ENCODE results near the gene FGF12. TPM values are rescaled to one million over a fixed set of nuclear protein-coding genes. Genes with fewer than 3 reads are reported as not detected.
"Not testable (repeated sequence)": the region's sequence is repeated elsewhere in the genome, so short reads cannot be mapped to it uniquely, and the experiment has no call there.

Gene FGF12
- 5.4 and 9.8 TPM in 2 replicates for total RNA-seq (ENCODE audit: low replicate concordance)
- long read RNA-seq, partial matches to known transcripts: 6 of 15 reads
- long read RNA-seq, other reads (novel, unspliced or antisense): 5 of 15 reads

- no peaks in the 10 kb centered on the region for H3K36me3 Mint-ChIP-seq
- H3K4me1 Mint-ChIP-seq (ENCODE audit: unreplicated experiment): peaks cover 10% of the 10 kb centered on the region
- TF ChIP-seq CTCF (conservative IDR thresholded peaks at IDR 0.05): no peak
- H3K4me3 Mint-ChIP-seq: peak within 1 kb of the TSS; percentile 83
- DNase-seq (ENCODE audit: extremely low spot score, unreplicated experiment): peak; percentile 81
- no peaks in the 10 kb centered on the region for H3K9me3 Mint-ChIP-seq
- no peak within 1 kb of the TSS for H3K27ac Mint-ChIP-seq
- H3K27me3 Mint-ChIP-seq: peaks cover 41% of the 10 kb centered on the region
Measured at GRCh38 chr3:192727032-192727847, at the start of gene FGF12. Gene FGF12 (minus strand): TSS chr3:192727541.

DNA sequence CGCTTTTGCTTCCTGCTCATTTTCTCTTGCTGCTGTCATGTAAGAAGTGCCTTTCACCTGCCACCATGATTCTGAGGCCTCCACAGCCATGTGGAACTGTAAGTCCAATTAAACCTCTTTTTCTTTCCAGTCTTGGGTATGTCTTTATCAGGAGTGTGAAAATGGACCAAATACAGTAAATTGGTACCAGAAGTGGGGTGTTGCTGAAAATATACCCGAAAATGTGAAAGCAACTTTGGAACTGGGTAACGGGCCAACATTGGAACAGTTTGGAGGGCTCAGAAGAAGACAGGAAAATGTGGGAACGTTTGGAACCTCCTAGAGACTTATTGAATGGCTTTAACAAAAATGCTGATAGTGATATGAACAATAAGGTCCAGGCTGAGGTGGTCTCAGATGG, 47.0 kb upstream of the FGF12 start:
- not testable (repeated sequence) for H3K4me3 Mint-ChIP-seq; DNase-seq (ENCODE audit: extremely low spot score, unreplicated experiment)

GRCh38 chr3:192772240-192772894, 45.0 kb upstream of the FGF12 start:
- TF ChIP-seq CTCF (conservative IDR thresholded peaks at IDR 0.05): peak; percentile 63
- Mint-ChIP-seq H3K4me3 (no peak overlapping the region), H3K9me3 (peaks cover 5% of the 10 kb centered on the region), H3K36me3 (no peaks in the 10 kb centered on the region), H3K27me3 (peaks cover 17% of the 10 kb centered on the region), H3K27ac (no peak overlapping the region), H3K4me1 (ENCODE audit: unreplicated experiment) (no peaks in the 10 kb centered on the region)
- DNase-seq (ENCODE audit: extremely low spot score, unreplicated experiment): no peak

More for the DNA sequence above, 47.0 kb upstream of the FGF12 start:
- H3K4me1 Mint-ChIP-seq (ENCODE audit: unreplicated experiment); H3K27ac Mint-ChIP-seq; H3K9me3 Mint-ChIP-seq; H3K36me3 Mint-ChIP-seq: not testable (repeated sequence)
- H3K27me3 Mint-ChIP-seq: peaks cover 20% of the 10 kb centered on the region

DNA sequence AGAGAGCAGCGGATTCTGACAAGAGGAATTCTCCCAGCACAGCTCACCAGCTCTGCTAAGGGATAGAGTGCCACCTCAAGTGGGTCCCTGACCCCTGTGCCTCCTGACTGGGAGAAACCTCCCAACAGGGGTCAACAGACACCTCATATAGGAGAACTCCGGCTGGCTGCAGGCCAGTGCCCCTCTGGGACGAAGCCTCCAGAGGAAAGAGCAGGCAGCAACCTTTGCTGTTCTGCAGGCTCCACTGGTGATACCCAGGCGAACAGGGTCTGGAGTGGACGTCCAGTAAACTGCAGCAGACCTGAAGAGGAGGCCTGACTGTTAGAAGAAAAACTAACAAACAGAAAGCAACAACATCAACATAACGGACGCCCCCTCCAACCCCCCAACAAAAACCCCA, 31.3 kb upstream of the FGF12 start:
- peaks cover 5% of the 10 kb centered on the region for H3K9me3 Mint-ChIP-seq
- no peaks in the 10 kb centered on the region for H3K36me3 Mint-ChIP-seq
- no peak for DNase-seq (ENCODE audit: extremely low spot score, unreplicated experiment)
- no peak overlapping the region for H3K27ac Mint-ChIP-seq
- H3K4me1 Mint-ChIP-seq (ENCODE audit: unreplicated experiment): no peaks in the 10 kb centered on the region
- no peak overlapping the region for H3K4me3 Mint-ChIP-seq
- TF ChIP-seq CTCF (conservative IDR thresholded peaks at IDR 0.05): no peak
- H3K27me3 Mint-ChIP-seq: peaks cover 10% of the 10 kb centered on the region

DNA sequence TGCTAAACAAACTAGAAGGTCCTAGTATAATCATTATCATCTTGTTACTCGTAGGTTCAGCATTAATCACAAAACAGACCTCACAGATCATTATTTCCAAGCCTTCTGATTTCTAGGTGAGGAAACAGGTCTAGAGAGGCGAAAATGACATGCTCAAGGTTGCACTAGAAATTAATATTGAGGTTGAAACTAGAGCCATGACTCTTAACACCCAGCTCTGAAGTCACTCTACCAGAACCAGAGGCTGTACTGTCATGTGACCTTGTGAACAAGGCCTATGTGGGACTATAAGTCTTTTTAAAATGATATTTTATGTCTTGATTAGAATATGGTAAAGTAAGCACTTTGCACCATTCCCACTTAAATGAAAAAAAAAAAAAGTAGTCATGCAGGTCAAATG, 23.8 kb upstream of the FGF12 start:
- DNase-seq (ENCODE audit: extremely low spot score, unreplicated experiment): no peak
- TF ChIP-seq CTCF (conservative IDR thresholded peaks at IDR 0.05): no peak
- no peak overlapping the region for H3K4me3 Mint-ChIP-seq
- no peaks in the 10 kb centered on the region for H3K36me3 Mint-ChIP-seq
- no peaks in the 10 kb centered on the region for H3K4me1 Mint-ChIP-seq (ENCODE audit: unreplicated experiment)
- no peaks in the 10 kb centered on the region for H3K9me3 Mint-ChIP-seq
- no peak overlapping the region for H3K27ac Mint-ChIP-seq
- no peaks in the 10 kb centered on the region for H3K27me3 Mint-ChIP-seq

DNA sequence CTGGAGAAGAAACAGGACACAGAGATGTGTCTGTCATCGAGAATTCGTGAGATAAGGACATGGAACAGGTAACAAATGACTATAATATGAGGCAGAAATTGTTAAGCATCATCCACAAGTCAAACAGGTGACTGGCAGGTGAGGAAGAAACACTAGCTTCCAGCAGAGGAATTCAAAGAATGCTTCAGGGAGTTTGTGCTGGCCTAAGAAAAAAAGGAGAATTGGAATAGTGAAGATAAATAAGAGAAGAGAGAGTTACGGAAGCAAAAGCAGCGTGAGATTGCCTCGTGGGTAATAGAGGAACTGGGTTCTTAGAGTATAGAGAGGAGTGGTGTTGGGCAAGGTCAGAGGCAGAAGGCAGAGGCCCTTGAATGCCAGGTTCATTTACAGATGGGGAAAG, 22.9 kb upstream of the FGF12 start:
- Mint-ChIP-seq H3K4me1 (ENCODE audit: unreplicated experiment) (no peaks in the 10 kb centered on the region), H3K4me3 (no peak overlapping the region), H3K27ac (no peak overlapping the region), H3K9me3 (no peaks in the 10 kb centered on the region), H3K36me3 (no peaks in the 10 kb centered on the region), H3K27me3 (no peaks in the 10 kb centered on the region)
- DNase-seq (ENCODE audit: extremely low spot score, unreplicated experiment): no peak
- TF ChIP-seq CTCF (conservative IDR thresholded peaks at IDR 0.05): no peak

Measured in type B pancreatic cell (in vitro differentiated cells).